Lung (tissue), 12 donors: ENCODE data around the gene HSF5. TPM values are rescaled to one million over a fixed set of nuclear protein-coding genes. Genes with fewer than 3 reads are reported as not detected.

Source experiments
- ATAC-seq: fragments of 200-7000 bp; cut with Tn5 transposase; one replicate; pipeline ENCODE4 v1.9.1; 2020; ENCODE audit warnings: moderate number of reproducible peaks; ENCODE audit not compliant: insufficient read depth, low FRiP score
- DNase-seq, 3 donors: peaks; one replicate each; pipeline ENCODE4 v3.0.0-alpha.2; 2013 to 2017
- H3K27ac ChIP-seq, 2 donors: one replicate each; pipeline ENCODE4 v1.5.1; 2013; ENCODE audit warnings: mild to moderate bottlenecking in 2 of 2, moderate library complexity in 2 of 2, control low read depth in 1 of 2, inconsistent platforms in 1 of 2, low read depth in 1 of 2, low read length in 1 of 2
- H3K27me3 ChIP-seq, 3 donors: one replicate each; pipeline ENCODE4 v1.5.1; 2013; ENCODE audit warnings: low read length in 2 of 3; ENCODE audit not compliant: control insufficient read depth in 3 of 3, insufficient read depth in 3 of 3
- H3K36me3 ChIP-seq, 4 donors: one replicate each; pipeline ENCODE4 v1.5.1; 2013; ENCODE audit warnings: low read length in 4 of 4, mild to moderate bottlenecking in 1 of 4, moderate library complexity in 1 of 4; ENCODE audit not compliant: control insufficient read depth in 4 of 4, insufficient read depth in 4 of 4
- H3K4me1 ChIP-seq, 5 donors: one replicate each; pipeline ENCODE4 v1.5.1; 2013; ENCODE audit warnings: low read length in 5 of 5, mild to moderate bottlenecking in 2 of 5, moderate library complexity in 1 of 5; ENCODE audit not compliant: control insufficient read depth in 5 of 5, insufficient read depth in 5 of 5
- H3K4me3 ChIP-seq: one replicate; pipeline ENCODE4 v1.5.1; 2013; ENCODE audit warnings: mild to moderate bottlenecking, control low read depth, moderate library complexity
- H3K9ac ChIP-seq, 2 donors: one replicate each; pipeline ENCODE4 v1.5.1; 2013; ENCODE audit warnings: low read length in 2 of 2, control low read depth in 1 of 2; ENCODE audit not compliant: insufficient read depth in 1 of 2
- H3K9me3 ChIP-seq, 4 donors: one replicate each; pipeline ENCODE4 v1.5.1; 2013; ENCODE audit warnings: low read length in 3 of 4, mild to moderate bottlenecking in 1 of 4, moderate library complexity in 1 of 4; ENCODE audit not compliant: control insufficient read depth in 4 of 4, insufficient read depth in 3 of 4
- WGBS, 2 donors: extraction: QIAGEN DNeasy Blood & Tissue Kit; methylation state at CpG; one replicate each; pipeline ENCODE4 v1.1.7; 2013; 5-methylcytosine and 5-hydroxymethylcytosine counted together
- polyA plus RNA-seq, 2 donors: library from polyadenylated mRNA; stranded (reverse); fragments of 200-250 nt; gene quantifications; one replicate each; pipeline ENCODE4 v1.2.1, GENCODE V29; 2013
- total RNA-seq, 2 donors: library from RNA; depleted of rRNA in 1 of 2; stranded (reverse); fragments of >200 nt in 1 of 2; gene quantifications; one replicate each; pipeline ENCODE4 v1.2.1, GENCODE V29; 2014 to 2021
- TF ChIP-seq, protein P1 (sequence below): IDR thresholded peaks from 2 replicates; pipeline ENCODE4 v1.5.1; 2012; ENCODE audit warnings: mild to moderate bottlenecking; ENCODE audit errors: control extremely low read depth, extremely low read depth
- donor health status: control.
- donor health status: control.
- donor health status: Bipolar disorder and iron deficiency.
- donor health status: healthy.
- donor health status: DM: yes; HTN: yes; CAD: no.

The HSF5 gene
- total and polyA plus RNA-seq, 4 donors = 0.02 to 0.17 (median 0.08) TPM

DNA sequence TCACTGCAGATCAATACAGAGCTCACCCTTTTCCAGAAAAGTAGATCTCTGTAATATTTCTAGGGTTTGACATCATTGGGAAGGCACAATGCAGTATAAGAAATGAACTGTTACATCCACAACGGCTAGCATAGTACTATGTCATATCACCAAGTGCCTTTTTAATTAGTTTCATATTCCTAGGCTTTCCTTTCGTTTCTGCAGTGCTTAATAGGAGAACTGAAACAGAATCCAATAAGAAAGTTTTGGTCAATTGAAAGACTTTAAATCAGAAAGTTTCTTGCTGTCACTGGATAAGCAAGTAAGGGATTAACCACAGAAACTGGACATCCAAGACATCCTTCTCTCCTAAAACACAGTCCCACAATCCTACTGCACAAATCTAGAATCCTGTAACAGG, 67.4 kb downstream of the HSF5 start:
- Histone ChIP-seq H3K4me1 (peaks cover 0 to 10% (median 0%) of the 10 kb centered on the region in 5 donors), H3K27ac (no peak overlapping the region), H3K27me3 (no peaks in the 10 kb centered on the region), H3K36me3 (no peaks in the 10 kb centered on the region), H3K9ac (no peak overlapping the region), H3K4me3 (no peak overlapping the region), H3K9me3 (no peaks in the 10 kb centered on the region)
- ATAC-seq (no peak), DNase-seq (no peak)
- WGBS, 2 donors = 65 to 82% methylated on average over 2 of the region's 2 CpGs
- TF ChIP-seq, protein P1, sequence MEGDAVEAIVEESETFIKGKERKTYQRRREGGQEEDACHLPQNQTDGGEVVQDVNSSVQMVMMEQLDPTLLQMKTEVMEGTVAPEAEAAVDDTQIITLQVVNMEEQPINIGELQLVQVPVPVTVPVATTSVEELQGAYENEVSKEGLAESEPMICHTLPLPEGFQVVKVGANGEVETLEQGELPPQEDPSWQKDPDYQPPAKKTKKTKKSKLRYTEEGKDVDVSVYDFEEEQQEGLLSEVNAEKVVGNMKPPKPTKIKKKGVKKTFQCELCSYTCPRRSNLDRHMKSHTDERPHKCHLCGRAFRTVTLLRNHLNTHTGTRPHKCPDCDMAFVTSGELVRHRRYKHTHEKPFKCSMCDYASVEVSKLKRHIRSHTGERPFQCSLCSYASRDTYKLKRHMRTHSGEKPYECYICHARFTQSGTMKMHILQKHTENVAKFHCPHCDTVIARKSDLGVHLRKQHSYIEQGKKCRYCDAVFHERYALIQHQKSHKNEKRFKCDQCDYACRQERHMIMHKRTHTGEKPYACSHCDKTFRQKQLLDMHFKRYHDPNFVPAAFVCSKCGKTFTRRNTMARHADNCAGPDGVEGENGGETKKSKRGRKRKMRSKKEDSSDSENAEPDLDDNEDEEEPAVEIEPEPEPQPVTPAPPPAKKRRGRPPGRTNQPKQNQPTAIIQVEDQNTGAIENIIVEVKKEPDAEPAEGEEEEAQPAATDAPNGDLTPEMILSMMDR = no peak

DNA sequence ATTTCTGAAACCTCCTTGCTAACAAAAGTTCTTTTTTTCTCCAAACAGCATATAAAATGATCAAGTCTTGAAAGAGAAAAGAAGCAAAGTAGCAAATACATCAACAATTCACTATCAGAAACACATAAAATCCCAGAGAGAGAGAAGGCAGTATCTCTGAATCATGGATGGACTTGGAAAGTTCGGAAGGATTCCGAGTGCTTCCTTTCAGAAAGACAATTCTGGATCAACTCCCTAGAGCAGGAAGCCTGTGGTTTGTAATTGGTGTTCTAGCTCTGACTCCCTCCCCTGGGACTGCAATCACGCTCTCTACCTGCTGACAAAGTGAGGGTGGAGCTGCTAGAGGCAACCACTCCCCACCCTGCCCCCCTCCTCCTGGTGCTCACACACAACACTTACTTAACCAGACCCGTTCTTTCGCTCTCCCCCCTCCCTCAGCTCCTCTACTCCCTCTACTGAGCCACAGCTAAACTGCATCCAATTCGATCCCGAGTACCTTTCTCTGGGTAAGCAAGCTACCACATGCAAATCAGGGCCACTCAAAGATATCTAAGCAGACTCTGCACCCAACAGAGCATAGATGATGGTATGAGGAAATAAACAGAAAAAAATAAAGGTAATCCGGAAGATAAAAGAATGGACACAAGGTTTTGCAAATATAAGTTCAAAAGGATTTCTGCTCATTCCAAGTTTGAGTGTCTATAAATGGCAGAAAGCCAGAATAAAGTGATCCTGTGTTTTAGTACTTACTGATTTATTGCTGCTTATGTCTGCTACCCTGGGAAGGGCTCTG, 70.7 kb downstream of the HSF5 start, which contains the start of gene RNF43:
RNF43 (minus strand) TSS at position 235 of the 793 bp plus-strand sequence. CDS start 1,957 bp downstream, outside the sequence.
- Histone ChIP-seq H3K9me3 (no peaks in the 10 kb centered on the region), H3K4me1 (peaks cover 0 to 41% (median 0%) of the 10 kb centered on the region in 5 donors), H3K27ac (peak within 1 kb of the TSS; percentile 9 to 78), H3K9ac (peak within 1 kb of the TSS; percentile 89 to 95), H3K4me3 (no peak within 1 kb of the TSS), H3K36me3 (no peaks in the 10 kb centered on the region), H3K27me3 (no peaks in the 10 kb centered on the region)
- DNase-seq (peak; percentile 95 to 98 (median 97)), ATAC-seq (peak; percentile 97)
- TF ChIP-seq, protein P1 = peak; percentile 88
- whole genome bisulfite sequencing, 2 donors = 7 to 9% methylated on average over 8 of the region's 8 CpGs

DNA sequence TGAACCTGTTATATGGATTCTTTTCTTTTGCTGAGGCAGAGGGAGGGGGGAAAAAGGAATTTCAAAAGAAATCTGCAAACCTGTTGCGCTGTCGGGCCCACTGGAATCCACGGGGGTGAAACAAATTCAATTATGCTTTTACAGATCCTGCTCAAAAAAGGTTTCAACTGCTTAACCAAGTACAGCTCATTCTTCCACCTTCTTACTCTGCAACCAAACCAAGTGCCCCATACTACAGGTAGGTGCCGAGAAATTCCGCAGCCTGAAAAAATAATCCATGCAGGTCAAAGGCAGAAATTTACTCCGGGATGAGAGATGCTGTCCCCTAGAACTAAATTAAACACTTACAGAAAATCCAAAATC, 71.3 kb downstream of the HSF5 start:
- Histone ChIP-seq H3K27ac (peak overlapping the region; percentile 9 to 78), H3K36me3 (no peaks in the 10 kb centered on the region), H3K9me3 (no peaks in the 10 kb centered on the region), H3K9ac (peak overlapping the region; percentile 89 to 95), H3K4me1 (peaks cover 0 to 47% (median 0%) of the 10 kb centered on the region in 5 donors), H3K27me3 (no peaks in the 10 kb centered on the region), H3K4me3 (no peak overlapping the region)
- DNase-seq = peak in 2 of 3 donors; percentile 16 to 47
- WGBS, 2 donors = 39 to 63% methylated on average over 6 of the region's 6 CpGs
- TF ChIP-seq, protein P1 = no peak
- ATAC-seq = no peak
